HCT116 (cell line): ENCODE results near the gene FAF2.

Experiments
- CEBPB ChIP-seq: IDR thresholded peaks from 2 replicates; pipeline ENCODE4 v1.6.1; 2012; ENCODE audit warnings: low read depth
- CTCF ChIP-seq, 3 experiments: fragments of 200-600 bp in 1 of 3; sonication (generic) in 1 of 3; IDR thresholded peaks in 2 of 3; conservative IDR thresholded peaks in 1 of 3; 2 replicates each; pipeline ENCODE4 v1.5.1; 2012 to 2017; ENCODE audit warnings: low read depth in 2 of 3, low read length in 2 of 3, antibody characterized with exemption in 1 of 3, borderline replicate concordance in 1 of 3, control low read depth in 1 of 3, mild to moderate bottlenecking in 1 of 3, mixed read lengths in 1 of 3, mixed run types in 1 of 3, moderate library complexity in 1 of 3; ENCODE audit not compliant: insufficient read depth in 1 of 3
- EGR1 ChIP-seq: IDR thresholded peaks from 2 replicates; pipeline ENCODE4 v1.6.1; 2012; ENCODE audit warnings: low read depth
- EZH2 ChIP-seq: fragments of 200-600 bp; sonication (generic); IDR thresholded peaks from 2 replicates; pipeline ENCODE4 v1.6.1; 2017; ENCODE audit warnings: antibody characterized with exemption, mixed run types
- MAX ChIP-seq: IDR thresholded peaks from 2 replicates; pipeline ENCODE4 v1.6.1; 2012
- POLR2A ChIP-seq: IDR thresholded peaks from 2 replicates; pipeline ENCODE4 v1.7.0; 2011; ENCODE audit warnings: borderline replicate concordance; ENCODE audit not compliant: insufficient read depth, insufficient read length; ENCODE audit errors: extremely low read depth
- SRF ChIP-seq: IDR thresholded peaks from 2 replicates; pipeline ENCODE4 v1.6.1; 2012; ENCODE audit warnings: low read depth
- ZNF274 ChIP-seq: fragments of 200-500 bp; sonication (Bioruptor generic); IDR thresholded peaks from 2 replicates; pipeline ENCODE4 v1.6.1; 2014; ENCODE audit warnings: mild to moderate bottlenecking, low read depth, low read length, inconsistent platforms
- TF ChIP-seq, protein P1 (sequence below): IDR thresholded peaks from 2 replicates; pipeline ENCODE4 v1.6.1; 2012

DNA sequence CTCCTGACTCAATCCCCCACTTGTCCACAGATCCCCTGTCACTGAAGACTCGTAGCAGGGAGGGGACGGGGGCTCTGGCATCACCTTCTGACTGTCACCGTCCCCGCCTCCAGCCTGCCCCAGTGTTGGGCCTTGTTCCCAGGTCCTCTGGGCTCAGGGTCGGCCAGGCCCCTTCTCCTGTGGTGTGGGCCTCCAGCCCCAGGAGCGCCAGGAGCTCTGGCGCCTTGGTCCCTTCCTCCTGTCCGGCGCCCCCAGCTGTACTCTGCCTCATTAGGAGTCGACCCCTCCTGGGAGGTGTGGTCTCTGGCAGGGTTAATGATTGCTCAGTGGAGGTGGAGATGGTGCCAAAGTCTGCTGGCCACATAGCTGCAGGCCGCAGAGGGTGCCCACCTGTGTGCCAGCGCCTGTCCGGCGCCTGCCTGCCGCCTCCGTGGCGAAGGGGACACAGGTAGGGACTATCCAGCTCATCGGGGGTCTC lies 100.8 kb downstream of the FAF2 start, which contains the start of gene CDHR2:
- no peak for TF ChIP-seq CTCF (IDR thresholded peaks at IDR 0.05 in 2 of 3, conservative IDR thresholded peaks at IDR 0.05 in 1 of 3; ENCODE audit: borderline replicate concordance in 1 of 3, insufficient read depth in 1 of 3, low read depth in 2 of 3, low read length in 2 of 3)
- no peak for TF ChIP-seq MAX
- no peak for TF ChIP-seq CEBPB
- no peak for TF ChIP-seq POLR2A
- TF ChIP-seq ZNF274: no peak
- no peak for TF ChIP-seq EZH2
- no peak for TF ChIP-seq SRF
- TF ChIP-seq, protein P1, sequence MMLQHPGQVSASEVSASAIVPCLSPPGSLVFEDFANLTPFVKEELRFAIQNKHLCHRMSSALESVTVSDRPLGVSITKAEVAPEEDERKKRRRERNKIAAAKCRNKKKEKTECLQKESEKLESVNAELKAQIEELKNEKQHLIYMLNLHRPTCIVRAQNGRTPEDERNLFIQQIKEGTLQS: no peak
- no peak for TF ChIP-seq EGR1
